Muscle of back (tissue), 13 donors: ENCODE measurements around the gene MVP. TPM values are rescaled to one million over a fixed set of nuclear protein-coding genes. Genes with fewer than 3 reads are reported as not detected.
A peak's percentile ranks its signal among the peaks of the same experiment; 100 is the strongest.
"Not testable (repeated sequence)": the region's sequence is repeated elsewhere in the genome, so short reads cannot be mapped to it uniquely, and the experiment has no call there.

Experiments used
- DNase-seq, 3 donors: peaks; one replicate each; pipeline versions ENCODE4 v3.0.0 to v3.0.0-alpha.2; 2013
- long read RNA-seq, 9 donors: transcript quantifications; one replicate each; lab custom pipeline, GENCODE V29; 2026
- polyA plus RNA-seq, 10 donors: library from polyadenylated mRNA; unstranded; fragments of 120-200 nt; gene quantifications; one replicate each; pipeline ENCODE4 v1.2.1, GENCODE V29; 2013; ENCODE audit not compliant: insufficient read length in 10 of 10

MVP gene
- polyA plus RNA-seq: 10 to 100 TPM; 15.8 to 31.4 (median 18.7) TPM
- long read RNA-seq, donor 1: 0 reads
- long read RNA-seq, donor 2: 0 reads
- long read RNA-seq, donor 3: 0 reads
- long read RNA-seq, donor 4: 0 reads
- long read RNA-seq, donor 5, partial matches to known transcripts: 0 of 1 reads
- long read RNA-seq, donor 5, other reads (novel, unspliced or antisense): 0 of 1 reads
- long read RNA-seq, donor 6, partial matches to known transcripts: 0 of 3 reads
- long read RNA-seq, donor 6, other reads (novel, unspliced or antisense): 0 of 3 reads
- long read RNA-seq, donor 7: 0 reads
- long read RNA-seq, donor 8: 0 reads
- long read RNA-seq, donor 9: 0 reads

DNA sequence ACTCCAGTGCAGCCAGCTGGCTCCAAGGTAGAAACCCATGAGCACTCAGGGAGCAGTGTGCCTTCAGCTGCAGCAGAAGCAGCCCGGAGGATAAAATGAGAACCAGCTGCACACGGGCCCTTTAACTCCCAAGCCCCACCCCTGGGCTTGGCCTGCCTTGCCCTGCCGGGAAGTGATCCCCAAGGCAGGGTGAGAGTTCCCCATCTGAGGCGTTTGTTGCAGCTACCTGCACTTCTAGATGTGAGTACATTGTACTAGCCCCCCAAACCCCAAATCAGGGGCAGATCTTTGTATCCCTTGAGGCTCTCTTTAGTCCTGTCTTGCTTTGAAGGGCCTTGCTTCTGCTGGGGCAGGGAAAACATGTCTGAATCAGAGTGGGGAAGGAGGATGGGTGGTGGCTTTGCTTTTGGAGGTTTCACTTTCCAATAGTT is at the start of gene MVP:
Gene MVP (plus strand): TSS at position 192 of the 431 bp plus-strand sequence. CDS start 10,088 bp downstream, outside the sequence.
- peak in 2 of 3 donors; percentile 80 to 85 for DNase-seq

DNA sequence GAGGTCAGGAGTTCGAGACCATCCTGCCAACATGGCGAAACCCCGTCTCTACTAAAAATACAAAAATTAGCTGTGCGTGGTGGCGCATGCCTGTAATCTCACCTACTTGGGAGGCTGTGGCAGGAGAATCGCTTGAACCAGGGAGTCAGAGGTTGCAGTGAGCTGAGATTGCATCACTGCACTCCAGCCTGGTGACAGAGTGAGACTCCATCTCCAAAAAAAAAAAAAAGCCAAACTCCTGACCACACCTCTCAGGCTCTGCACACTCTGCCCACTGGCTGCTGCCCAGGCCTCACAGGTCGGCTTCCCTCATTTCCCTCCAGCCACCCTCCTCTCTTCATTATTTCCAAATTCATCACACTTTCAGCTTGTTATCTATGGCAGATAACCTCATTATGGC is 47.9 kb upstream of the MVP start:
- not testable (repeated sequence) for DNase-seq

DNA sequence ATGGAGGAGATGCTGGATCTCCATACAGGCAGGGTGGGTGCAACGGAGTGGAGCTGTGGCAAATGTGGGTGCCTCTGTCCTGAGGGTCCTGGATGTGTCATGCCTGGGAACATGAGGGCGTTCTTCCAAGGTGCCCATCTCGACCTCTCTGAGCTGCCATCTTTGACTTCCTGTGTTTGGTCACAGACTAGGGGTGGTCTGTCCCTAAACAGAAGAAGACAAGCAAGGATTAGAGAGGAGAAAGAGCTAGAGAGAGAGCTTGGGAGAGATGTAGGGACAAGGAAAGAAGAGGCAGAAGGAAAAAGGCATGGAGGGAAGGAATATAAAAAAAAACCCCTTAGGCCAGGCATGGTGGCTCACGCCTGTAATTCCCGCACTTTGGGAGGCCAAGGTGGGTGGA is 45.5 kb upstream of the MVP start:
- DNase-seq: no peak

DNA sequence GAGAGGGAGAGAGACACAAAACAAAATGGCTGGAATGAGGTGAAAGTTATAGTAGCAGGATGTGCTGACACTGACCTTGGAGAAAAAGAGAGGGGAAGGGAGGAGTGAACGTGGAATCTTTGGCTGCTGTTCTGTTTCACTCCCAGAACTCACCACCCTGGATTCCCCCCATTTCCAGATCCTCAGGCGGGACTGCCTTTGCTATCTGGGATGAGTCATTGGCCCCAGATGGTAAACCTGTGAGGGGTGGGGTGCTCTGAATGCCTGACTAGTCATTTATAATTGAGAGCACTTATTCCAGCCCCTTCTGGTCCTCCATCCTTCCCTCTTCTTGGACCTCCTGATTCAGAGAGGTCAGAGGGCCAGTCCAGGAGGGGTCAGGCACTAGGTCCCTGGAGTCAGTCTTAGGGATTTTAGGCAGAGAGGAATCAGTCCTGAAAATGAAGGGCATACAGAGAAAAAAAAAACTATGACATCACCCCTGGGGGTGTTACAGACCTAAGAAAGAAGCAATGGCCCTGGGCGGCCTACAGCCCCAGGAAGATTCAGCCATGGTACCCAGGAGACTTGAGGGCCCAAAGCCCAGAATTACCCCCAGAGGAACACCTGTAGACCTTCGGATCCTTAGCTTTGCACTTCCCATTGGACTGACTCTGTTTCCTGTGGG is 44.4 kb upstream of the MVP start:
- no peak for DNase-seq

DNA sequence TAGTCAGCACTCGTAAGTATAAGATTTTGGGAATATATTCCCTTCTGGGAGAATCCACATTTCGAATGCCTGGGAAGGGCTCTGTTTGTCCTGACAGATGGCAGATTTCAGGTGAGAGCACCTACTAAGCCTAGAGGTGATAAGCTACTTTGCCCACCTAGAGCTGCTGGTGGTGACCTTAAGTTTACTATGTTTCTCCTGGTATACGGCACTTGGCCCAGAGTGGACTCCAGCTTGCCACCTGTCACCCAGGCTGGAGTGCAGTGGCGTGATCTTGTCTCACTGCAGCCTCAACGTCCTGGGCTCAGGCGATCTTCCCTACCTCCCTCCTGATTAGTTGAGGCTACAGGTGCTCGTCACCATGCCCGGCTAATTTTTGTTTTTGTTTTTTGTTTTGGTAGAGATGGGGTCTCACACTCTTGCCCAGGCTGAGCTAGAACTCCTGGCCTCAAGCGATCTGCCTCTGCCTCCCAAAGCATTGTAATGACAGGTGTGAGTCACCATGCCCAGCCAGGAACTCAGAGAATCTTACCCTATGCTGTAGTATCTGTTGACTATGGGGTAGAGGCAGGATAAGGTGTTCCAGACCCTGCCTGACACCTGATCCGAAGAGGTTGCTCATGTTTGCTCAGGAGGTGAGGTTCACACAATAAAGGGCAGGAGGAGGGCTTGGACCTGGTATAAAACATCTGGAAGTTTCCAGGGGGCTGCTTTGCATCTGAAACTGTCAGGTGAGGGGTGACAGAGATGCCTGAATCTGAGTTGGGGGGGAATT is 42.5 kb upstream of the MVP start, which contains the start of gene ZG16:
Gene ZG16 (plus strand): TSS at position 681 of the 775 bp plus-strand sequence. CDS start 1,011 bp downstream, outside the sequence.
- no peak for DNase-seq

DNA sequence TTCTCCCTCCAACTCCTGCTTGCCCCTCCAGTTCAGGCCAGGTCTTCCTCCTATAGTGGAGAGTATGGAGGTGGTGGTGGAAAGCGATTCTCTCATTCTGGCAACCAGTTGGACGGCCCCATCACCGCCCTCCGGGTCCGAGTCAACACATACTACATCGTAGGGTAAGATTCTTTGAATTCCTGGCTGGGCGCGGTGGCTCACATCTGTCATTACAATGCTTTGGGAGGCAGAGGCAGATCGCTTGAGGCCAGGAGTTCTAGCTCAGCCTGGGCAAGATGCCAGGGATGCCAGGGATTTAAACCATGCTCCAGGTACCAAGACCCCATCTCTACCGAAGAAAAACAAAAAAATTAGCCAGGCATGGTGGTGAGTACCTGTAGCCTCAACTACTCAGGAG is 40.8 kb upstream of the MVP start:
- no peak for DNase-seq

DNA sequence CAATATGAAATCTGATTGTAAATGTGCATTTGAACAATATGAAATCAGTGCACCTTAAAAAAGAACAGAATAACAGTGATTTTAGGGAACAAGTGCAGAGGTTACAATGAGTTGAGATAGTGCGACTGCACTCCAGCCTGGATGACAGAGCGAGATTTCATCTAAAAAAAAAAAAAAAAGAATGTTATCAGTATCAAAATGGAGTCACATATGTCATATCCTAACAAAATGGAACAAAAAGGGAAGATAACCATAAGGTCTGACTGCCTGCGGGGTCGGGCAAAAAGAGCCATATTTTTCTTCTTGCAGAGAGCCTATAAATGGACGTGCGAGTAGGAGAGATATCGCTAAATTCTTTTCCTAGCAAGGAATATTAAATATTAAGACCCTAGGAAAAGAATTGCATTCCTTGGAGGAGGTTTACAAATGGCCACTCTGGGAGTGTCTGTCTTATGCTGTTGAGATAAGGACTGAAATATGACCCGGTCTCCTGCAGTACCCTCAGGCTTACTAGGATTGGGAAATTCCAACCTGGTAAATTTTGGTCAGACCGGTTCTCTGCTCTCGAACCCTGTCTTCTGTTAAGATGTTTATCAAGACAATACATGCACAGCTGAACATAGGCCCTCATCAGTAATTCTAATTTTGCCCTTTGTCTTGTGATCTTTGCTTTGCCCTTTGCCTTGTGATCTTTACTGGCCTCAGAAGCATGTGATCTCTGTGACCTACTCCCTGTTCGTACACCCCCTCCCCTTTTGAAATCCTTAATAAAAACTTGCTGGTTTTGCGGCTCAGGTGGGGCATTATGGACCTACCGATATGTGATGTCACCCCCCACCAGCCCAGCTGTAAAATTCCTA is 36.9 kb upstream of the MVP start:
- DNase-seq: not testable (repeated sequence)

DNA sequence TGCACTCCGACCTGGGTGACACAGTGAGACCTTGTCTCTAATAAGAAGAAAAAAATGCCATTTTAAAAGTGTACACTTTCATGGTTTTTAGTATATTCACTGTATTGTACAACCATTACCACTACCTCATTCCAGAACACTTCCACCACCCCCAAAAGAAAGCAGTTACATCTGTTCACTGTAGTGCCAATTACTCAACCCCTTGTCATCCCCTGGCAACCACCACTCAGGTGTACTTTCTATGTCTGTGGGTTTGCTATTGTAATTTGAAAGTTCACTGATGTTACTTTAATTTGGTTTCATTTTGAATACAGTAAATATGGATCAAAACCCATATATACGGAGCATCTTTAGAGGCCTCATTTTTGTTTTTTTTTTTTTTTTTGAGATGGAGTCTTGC is 36.1 kb upstream of the MVP start:
- no peak for DNase-seq

DNA sequence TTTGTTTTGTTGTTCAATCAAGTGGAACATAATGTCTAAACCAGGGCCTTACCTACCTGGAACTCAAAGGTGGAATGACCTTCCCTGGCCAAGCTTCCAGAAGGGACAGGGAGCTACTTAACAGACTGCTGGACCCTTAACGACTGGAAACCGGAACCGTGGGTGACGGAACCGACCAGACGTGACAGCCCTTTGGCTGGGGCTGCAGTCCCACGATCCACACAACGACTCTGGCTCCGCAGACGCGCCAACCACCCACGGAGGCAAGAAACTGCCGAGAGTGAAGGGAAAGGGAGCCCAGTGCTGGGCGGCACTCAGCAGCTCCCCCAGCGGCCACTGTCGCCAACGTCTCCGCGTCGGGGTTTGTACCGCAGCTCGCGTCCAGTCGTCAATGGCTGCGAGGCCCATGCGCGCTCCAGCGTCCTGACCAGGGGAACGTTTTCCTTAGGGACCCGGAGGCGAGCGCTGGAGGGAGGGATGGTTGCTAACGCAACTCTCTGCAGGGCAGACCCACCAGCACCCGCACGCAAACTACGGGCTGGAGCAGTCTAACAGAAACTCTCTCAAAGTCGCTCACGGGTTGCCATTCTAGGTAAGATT is 35.3 kb upstream of the MVP start:
- DNase-seq: peak in 2 of 3 donors; percentile 55 to 80

DNA sequence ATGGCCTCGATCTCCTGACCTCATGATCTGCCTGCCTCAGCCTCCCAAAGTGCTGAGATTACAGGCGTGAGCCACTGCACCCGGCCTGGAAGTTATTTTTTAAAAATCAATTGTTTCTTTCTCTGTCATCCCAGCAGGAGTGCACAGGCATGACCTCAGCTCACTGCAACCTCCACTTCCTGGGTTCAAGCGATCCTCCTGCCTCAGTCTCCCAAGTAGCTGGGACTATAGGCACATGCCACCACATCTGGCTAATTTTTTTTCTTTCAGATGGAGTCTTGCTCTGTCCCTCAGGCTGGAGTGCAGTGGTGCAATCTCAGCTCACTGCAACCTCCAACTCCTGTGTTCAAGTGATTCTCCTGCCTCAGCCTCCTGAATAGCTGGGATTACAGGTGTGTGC is 33.1 kb upstream of the MVP start:
- DNase-seq: not testable (repeated sequence)

DNA sequence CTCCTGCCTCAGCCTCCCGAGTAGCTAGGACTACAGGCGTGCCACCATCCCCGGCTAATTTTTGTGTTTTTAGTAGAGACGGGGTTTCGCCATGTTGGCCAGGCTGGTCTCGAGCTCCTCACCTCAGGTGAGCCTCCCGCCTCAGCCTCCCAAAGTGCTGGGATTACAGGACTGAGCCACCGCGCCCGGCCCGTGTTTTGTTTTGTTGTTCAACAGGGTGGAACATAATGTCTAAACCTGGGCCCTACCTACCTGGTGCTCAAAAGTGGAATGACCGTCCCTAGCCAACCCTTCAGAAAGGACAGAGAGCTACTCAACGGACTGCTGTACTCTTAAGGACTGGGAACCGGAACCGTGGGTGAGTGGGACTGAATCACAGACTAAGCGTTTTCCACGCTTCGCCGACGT is 30.5 kb upstream of the MVP start:
- DNase-seq: no peak

DNA sequence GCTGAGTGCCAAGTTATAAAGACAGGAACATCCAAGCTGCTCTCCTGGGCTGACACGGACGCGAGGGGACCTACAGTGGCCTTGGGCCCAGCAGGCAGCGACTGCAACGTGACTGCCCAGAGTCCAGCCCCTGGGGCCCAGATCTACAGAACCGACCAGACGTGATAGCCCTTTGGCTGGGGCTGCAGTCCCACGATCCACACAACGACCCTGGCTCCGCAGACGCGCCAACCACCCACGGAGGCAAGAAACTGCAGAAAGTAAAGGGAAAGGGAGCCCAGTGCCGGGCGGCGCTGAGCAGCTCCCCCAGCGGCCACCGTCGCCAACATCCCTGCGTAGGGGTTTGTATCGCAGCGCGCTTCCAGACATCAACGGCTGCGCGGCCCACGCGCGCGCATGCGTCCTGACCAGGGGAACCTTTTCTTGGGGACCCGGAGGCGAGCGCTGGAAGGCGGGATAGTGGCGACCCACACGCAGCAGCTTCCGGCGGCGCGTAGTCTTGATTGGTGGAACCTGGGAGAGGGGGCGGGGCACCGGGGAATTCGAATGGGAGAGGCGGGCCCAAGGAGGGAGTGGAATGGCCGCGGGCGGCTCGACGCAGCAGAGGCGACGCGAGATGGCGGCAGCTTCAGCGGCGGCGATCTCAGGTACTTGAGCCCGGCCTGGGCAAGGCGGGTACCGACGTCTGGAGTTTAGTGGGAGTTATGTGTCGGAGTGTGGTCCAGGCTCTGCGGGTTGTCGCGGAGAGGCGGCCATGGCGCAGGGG is 29.9 kb upstream of the MVP start, which contains the start of gene KIF22:
Gene KIF22 (plus strand): TSS at position 569 of the 766 bp plus-strand sequence. CDS start 9 bp downstream, at position 578.
- DNase-seq: peak; percentile 99 to 100 (median 100)

DNA sequence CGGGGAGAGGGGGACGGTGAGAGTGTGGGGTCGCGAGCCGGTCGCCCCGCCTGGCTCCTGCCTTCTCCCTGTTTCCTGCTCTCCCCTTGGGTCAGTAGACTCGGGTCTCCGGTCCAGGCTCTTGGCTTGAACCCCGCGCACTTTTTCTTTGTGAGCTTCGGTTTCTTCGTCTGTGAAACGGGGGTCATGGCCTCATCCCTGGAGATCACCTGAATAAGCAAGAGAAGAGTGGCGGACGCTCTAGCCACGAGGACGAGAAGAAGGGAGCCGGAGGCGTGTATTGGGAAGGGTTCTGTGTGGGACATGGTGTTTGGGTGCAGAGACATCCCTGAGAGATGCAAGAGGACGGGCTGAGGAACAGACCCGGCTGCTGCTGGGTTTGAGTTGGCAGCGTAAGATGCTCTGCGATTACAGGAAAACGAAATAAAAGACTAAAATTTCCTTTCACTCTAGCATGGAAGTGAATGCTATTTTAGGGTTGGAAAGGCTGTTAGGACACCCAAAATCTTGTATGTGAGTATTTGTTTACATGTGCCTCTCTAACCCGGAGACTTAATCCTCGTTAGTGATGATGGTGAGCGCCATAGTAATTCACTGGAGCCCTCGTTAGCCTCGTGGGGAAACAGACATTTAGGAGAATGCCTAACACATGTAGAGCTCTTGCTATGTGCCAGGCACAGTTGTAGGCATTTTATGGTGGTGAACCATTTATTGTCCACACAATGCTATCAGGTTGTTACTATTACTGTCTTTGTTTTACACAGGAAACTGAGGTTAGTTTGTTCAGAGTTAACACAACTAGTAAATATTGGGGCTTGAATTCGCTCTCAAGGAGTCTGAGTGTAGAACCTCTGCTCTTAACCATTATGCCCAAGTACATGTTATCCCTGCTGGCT is 29.1 kb upstream of the MVP start:
- DNase-seq: no peak

DNA sequence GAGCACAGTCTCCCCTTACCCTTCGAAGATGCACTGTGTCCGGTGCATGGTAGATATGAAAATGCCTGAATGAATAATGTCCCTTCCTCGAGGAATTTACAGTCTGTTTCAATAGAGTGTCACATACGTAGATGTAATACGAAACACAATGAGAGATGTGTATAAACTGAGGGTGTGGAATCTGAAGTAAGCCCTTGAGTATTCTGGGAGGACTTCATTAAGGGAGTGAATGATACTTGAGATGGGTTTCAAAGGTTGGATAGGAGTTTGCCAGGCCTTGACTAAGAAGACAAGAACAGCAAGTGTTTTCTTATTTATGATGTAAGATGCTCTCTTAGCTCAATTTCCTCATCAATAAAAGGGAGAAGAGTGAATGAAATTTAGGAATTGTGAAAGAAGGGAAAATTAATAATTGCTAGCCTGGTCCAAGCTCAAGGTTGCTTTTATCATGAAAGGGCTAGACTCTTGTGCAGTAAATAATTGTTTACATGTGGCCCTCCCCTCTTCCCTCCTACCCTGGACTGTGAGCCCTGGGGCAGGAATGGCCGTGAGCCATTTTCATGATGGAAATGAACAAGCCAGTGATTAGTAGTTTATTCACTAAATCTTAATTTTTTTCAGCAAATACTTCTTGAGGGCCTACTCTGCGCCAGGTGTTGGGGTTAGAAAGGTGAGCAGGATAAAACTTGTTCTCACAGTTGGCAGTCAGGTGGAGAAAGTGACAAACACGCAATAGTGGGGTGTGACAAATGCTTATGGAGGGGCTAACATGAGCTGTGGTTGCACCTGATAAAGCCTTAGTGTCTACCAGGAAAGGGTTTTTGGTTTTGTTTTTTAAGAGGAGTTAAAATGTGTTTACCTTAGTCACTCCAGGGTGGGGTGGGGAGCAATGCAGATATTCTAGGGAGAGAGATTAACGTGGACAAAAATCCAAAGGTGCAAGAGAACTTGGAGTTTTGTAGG is 28.1 kb upstream of the MVP start:
- no peak for DNase-seq

DNA sequence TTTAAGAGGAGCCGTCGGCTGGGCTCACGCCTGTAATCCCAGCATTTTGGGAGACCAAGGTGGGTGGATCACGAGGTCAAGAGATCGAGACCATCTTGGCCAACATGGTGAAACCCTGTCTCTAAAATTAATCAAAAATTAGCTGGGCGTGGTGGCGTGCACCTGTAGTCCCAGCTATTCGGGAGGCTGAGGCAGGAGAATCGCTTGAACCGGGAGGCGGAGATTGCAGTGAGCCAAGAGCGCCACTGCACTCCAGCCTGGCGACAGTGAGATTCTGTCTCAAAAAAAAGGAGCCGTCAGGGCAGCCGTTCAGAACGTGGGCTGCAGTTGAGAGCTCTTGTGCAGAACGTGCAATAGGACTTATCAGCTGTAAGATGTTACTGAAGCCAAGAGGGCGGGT is 27.1 kb upstream of the MVP start:
- not testable (repeated sequence) for DNase-seq

DNA sequence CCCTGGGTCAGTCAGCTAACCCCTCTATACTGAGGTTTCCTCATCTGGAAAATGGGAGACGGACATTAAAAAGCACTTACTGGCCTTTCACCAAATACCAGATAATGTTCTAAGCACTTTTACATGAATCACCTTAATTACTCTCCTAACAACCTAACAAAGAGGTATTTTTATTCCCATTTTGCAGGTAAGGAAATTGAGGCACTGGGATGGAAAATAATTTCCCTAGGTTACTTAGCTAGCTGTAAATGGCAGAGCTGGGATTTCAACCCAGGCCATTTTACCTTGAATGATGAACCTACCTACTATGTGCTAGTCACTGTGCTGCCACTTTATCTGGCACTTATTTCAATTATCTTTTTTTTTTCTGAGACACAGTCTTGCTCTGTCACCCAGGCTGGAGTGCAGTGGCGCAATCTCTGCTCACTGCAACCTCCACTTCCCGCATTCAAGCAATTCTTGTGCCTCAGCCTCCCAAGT is 26.0 kb upstream of the MVP start:
- DNase-seq: no peak

DNA sequence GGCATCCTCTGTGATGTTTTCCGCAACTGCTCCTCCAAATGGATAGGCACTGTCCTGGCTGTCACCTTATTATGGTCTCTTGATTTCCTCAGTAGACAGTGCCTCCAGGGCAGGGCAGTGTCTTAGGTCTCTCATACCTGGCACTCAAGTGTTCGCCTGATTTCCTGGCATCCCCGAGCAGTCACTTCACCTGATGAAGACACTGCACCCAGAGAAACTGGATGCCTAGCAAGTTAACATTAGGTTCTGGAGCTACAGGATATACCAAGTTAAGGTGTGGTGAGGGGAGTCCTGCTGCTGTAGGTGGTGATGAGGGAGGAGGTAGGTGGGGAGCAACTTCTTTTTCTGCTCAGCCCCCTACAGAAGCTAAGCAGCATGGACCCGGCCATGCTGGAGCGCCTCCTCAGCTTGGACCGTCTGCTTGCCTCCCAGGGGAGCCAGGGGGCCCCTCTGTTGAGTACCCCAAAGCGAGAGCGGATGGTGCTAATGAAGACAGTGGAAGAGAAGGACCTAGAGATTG is 17.8 kb upstream of the MVP start:
- no peak for DNase-seq
